DMS 273 treated with DMSO at 0.1 percent for 48 hours (cell line): ENCODE data around the gene NDST1.

Source experiments
- DNase-seq: peaks from one replicate; lab custom pipeline; 2025; lab: John Stamatoyannopoulos, UW

NDST1 gene

DNA sequence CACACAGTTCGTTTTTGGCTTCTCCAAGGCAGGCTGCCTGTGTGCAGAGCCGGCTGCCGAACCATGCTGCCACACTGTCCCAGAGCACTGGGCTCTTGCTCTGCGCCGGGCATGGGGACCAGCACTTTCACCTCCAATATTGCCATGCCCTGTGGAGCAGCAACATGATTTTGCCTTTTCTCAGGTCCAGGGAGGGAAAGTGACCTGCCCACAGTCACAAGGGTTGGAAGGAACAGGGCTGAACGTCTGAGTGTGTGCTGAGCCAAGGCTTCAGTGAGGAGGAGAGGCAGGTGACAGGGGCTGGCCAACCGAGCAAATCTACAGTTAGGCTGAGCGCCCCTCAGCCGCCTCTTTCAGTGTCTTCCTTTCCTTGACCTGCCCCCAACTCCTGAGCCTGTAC is 98.5 kb downstream of the NDST1 start:
- DNase-seq: no peak

DNA sequence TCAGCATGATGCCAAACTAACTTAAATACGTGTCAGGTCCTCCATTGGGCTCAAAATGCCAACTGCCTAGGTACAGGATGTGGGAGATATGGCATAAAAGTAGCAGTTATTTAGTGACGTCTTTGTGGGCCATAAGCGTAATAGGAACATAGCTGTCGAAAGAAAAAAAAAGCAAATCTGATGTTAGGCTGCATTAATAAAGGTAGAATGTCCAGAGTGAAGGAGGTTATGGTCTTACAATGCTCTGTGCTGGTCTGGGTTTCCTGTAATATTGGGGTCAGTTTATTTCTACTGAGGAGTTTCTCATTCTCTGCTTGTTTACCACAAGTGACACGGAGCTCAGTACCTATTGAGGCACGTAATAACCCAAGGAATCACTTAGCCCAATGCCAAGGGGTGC is 99.2 kb downstream of the NDST1 start:
- no peak for DNase-seq
